Cardiac fibroblast (primary cell): ENCODE data around the gene SIRT6.

Source experiments
- DNase-seq, 2 donors: peaks; one replicate each; pipeline versions ENCODE4 v3.0.0 to v3.0.0-alpha.2; 2010; ENCODE audit warnings: low read depth in 2 of 2
- H3K4me3 ChIP-seq, 2 donors: replicated peaks in 1 of 2; 1 replicate in 1 of 2; 2 replicates in 1 of 2; pipeline ENCODE4 v1.5.1; 2011; ENCODE audit warnings: low read depth in 2 of 2, low read length in 2 of 2, mild to moderate bottlenecking in 2 of 2, moderate library complexity in 1 of 2
- CTCF ChIP-seq: IDR thresholded peaks from one replicate; pipeline ENCODE4 v1.5.1; 2011; ENCODE audit warnings: low read depth, mild to moderate bottlenecking, low read length, inconsistent platforms

The SIRT6 gene

DNA sequence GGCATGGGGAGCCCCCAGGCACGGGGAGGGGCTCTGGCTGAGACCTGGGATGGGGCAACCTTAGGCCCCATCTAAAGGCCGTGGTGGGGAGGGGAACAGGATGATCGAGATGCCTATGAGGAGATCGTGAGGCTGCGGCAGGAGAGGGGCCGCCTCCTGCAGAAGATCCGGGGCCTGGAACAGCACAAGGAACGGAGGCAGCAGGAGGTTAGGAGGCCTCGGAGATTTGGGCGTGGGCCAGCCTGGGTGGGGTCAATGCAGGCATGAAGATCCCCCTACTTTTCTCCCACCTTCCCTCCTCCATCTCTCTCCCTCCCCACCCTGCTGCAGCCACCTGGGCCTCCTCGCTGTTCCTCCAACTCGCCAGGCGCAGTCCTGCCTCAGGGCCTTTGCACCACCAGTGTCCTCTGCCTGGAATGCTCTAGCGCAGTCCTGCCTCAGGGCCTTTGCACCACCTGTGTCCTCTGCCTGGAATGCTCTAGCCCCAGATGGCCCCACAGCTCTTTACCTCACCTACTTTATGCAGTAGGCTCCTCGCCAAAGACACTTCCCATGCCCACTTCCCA, 27.9 kb upstream of the SIRT6 start:
- DNase-seq: no peak
- no peak for TF ChIP-seq CTCF
- no peak overlapping the region for H3K4me3 ChIP-seq

DNA sequence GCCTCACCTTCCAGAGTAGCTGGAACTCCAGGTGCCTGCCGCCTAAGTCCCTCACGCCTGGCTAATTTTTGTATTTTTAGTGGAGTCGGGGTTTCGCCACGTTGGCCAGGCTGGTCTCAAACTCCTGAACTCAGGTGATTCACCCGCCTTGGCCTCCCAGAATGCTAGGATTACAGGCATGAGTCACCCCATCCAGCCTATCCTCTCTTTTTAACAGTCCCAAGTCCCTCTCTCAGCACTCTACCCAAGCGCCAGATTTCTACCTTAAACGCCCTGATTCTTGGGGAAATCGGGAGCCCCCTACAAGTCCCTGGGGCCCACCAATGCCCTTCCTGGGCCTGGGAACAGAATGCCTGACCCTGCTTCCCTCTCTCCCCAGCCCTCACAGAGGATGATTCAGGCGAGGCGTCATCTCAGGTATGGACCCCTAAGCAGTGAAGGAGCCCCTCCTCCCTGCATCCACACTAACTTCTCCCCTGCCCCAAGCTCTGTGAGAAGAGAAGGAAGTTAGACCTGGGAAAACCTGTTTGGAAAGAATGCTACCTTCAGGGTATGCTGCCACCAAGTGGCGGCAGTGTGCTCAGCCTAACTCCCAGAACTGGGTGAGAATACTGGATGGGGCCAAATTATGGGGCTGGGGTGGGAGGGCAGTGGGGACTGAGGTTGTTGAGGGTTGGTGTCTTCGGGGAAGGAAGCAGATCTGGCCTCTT, 26.2 kb upstream of the SIRT6 start:
- peak; percentile 28 to 68 for DNase-seq
- peak; percentile 72 for TF ChIP-seq CTCF
- H3K4me3 ChIP-seq: no peak overlapping the region

GRCh38 chr19:4206818-4207484, 24.6 kb upstream of the SIRT6 start:
- no peak overlapping the region for H3K4me3 ChIP-seq
- peak; percentile 51 for TF ChIP-seq CTCF
- DNase-seq: peak; percentile 54 to 68

- H3K4me3 ChIP-seq: no peak overlapping the region
- no peak for DNase-seq
- no peak for TF ChIP-seq CTCF
Observed at GRCh38 chr19:4201798-4202197, 19.4 kb upstream of the SIRT6 start.

DNA sequence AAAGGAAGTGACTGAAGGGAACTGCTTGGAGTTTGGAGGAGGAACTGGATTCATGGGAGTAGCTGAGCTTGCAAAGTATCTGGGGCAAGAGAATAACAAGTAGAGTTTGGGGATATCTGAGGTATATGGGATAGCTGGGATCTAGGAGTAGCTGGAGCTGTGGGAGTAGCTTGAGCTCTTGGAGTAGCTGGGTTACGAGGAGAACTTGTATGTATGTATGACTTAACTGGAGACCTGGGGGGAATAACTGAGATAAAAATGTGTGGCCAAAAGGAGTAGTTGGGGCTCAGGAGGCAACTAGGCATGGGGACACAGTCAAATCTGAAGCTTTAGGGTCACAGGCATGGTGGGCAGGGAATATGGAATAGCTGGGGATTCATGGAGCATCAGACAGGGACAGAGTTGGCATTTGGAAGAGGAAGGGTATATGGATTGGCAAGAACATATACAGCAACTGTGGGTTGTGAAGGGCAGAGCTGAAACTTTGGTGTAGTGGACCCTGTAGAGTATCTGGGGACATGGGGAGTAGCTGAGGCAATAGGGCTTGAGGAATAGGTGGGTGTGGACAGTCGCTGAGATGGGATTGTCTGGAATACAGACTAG, 18.7 kb upstream of the SIRT6 start:
- TF ChIP-seq CTCF: no peak
- H3K4me3 ChIP-seq: no peak overlapping the region
- no peak for DNase-seq

DNA sequence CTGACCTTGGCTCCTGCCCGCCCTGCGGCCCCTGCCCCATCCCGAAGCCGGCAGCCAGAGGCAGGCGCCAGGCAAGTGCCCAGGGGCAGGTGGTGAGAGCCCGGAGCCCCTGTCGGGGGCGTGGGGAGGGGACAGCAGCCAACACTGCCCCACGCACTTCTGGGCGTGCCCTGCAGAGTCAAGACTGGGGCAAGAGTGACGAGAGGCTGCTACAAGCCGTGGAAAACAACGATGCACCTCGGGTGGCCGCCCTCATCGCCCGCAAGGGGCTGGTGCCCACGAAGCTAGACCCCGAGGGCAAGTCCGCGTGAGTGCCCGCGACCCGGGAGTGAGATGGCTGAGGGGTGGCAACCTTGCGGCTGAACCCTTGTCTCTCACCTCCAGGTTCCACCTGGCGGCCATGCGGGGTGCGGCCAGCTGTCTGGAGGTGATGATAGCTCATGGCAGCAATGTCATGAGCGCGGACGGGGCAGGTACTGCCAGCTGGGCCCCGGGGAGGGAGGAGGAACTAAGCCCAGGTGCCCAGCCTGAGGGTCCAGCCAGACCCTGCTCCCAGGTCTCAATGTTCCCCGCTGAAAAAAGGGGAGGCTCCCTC, 17.4 kb upstream of the SIRT6 start:
- TF ChIP-seq CTCF: no peak
- H3K4me3 ChIP-seq: no peak overlapping the region
- no peak for DNase-seq
